ENCODE results near the gene PDE6A.

- no peak for TF ChIP-seq CTCF (IDR thresholded peaks at IDR 0.05)
- TF ChIP-seq POLR2A (IDR thresholded peaks at IDR 0.05) = no peak
Measured at GRCh38 chr5:149811453-149811852, 133.1 kb downstream of the PDE6A start.
